ENCODE measurements around the gene CROCC2. TPM values are rescaled to one million over a fixed set of nuclear protein-coding genes. Genes with fewer than 3 reads are reported as not detected.

The CROCC2 gene
- total and polyA plus RNA-seq, 7 experiments from 2014 or later: 0.22 TPM; not detected in 6

DNA sequence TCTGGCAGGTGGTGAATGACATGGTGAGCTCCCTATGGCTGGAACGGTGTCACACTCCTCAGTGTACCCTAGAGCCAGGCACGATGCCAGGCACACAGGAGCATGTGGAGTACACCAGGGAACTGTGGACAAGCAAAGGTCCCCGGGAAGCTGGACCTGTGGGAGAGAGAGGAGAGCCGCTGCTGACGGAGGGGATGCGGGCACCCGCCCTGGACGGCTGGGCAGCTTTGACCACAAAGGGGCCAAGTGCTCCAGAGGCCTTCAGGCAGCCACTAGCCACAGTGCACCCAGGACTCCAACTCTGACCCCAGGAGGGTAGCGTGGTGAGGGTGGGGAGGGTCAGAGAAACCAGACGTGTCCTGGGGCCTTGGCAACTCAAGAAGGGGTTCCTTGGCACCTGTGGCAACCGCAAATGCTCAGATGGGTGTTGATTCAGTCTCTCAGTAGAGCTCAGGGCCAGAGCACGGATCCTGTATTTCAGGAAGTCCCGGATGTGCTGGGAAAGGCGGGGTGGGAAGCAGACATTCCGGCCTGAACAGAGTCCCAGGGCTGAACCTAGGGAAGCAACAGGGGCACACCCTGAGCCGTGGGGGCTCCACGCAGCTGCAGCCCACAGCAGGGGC lies 7.9 kb upstream of the CROCC2 start:
- Mint-ChIP-seq H3K9me3 (no peaks in the 10 kb centered on the region), H3K4me3 (no peak overlapping the region), H3K27ac (no peak overlapping the region), H3K4me1 (peaks cover 0 to 5% (median 0%) of the 10 kb centered on the region in 7 donors), H3K36me3 (no peaks in the 10 kb centered on the region), H3K27me3 (no peaks in the 10 kb centered on the region)
- ChIA-PET POLR2A (no interaction called here), CTCF (interaction anchor here (0.6 kb wide), 1 partner anchor 417 kb away, joined by 4 read pairs; no protein-coding TSS in a partner anchor)
- H3K4me3 ChIP-seq (ENCODE audit: low read length): no peak overlapping the region
- DNase-seq (no peak), ATAC-seq (no peak)
- no peaks in the 10 kb centered on the region for H3K4me1 ChIP-seq (ENCODE audit: control insufficient read depth in 2 of 2, insufficient read depth in 2 of 2, low read length in 2 of 2)
- no peaks in the 10 kb centered on the region for H3K9me3 ChIP-seq (ENCODE audit: control insufficient read depth in 2 of 3, low read length in 3 of 3)
- intact Hi-C loops (cut with micrococcal nuclease): no loop called here
- no peak overlapping the region for H3K27ac ChIP-seq (ENCODE audit: low read depth, low read length)
- no peaks in the 10 kb centered on the region for H3K27me3 ChIP-seq (ENCODE audit: control insufficient read depth in 2 of 2, insufficient read depth in 2 of 2, low read length in 2 of 2)
- no peaks in the 10 kb centered on the region for H3K36me3 ChIP-seq (ENCODE audit: control insufficient read depth in 2 of 3, insufficient read depth in 3 of 3, low read length in 3 of 3)

DNA sequence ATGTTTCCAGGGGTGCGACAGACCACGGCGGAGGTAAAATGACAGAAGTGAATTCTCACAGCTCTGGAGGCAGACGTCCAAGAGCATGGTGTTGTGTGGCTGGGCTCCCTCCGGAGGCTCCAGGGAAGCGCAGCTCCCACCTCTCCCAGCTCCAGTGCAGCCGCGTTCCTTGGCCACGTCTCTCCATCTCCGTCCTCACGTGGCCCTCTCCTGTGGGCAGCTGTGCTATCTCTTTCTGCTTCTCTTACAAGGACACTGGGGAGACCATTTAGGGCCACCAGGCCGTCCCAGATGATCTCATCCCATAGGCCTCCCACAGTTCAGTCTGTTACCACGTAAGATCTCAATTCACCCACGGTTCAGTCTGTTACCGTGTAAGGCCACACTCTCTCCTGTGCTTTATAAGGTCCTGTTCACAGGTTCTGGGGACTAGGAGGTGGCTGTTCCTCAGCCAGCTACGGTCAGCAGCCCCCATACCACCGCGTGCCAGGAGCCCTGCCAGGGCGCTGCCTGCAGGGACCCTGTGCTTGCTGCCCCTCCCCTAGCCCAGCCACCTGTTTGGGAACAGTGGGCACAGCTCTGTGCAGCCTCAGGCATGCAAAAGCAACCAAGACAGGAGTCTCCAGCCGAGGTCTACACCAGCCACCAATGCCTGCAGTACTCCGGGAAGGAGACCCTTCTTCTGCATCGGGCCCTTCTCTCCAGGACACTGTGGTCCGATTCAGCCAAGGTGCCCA lies 7.2 kb upstream of the CROCC2 start:
- Histone ChIP-seq H3K4me1 (ENCODE audit: control insufficient read depth in 2 of 2, insufficient read depth in 2 of 2, low read length in 2 of 2) (no peaks in the 10 kb centered on the region), H3K27me3 (ENCODE audit: control insufficient read depth in 2 of 2, insufficient read depth in 2 of 2, low read length in 2 of 2) (no peaks in the 10 kb centered on the region), H3K36me3 (ENCODE audit: control insufficient read depth in 2 of 3, insufficient read depth in 3 of 3, low read length in 3 of 3) (no peaks in the 10 kb centered on the region), H3K4me3 (ENCODE audit: low read length) (no peak overlapping the region), H3K9me3 (ENCODE audit: control insufficient read depth in 2 of 3, low read length in 3 of 3) (no peaks in the 10 kb centered on the region), H3K27ac (ENCODE audit: low read depth, low read length) (no peak overlapping the region)
- CTCF ChIA-PET: no interaction called here
- peak overlapping the region in 1 of 9 donors; percentile 30 for H3K27ac Mint-ChIP-seq
- DNase-seq (no peak), ATAC-seq (no peak)
- H3K36me3 Mint-ChIP-seq: no peaks in the 10 kb centered on the region
- no peaks in the 10 kb centered on the region for H3K4me1 Mint-ChIP-seq
- no peaks in the 10 kb centered on the region for H3K9me3 Mint-ChIP-seq
- intact Hi-C loops (cut with micrococcal nuclease): no loop called here
- POLR2A ChIA-PET: no interaction called here
- no peaks in the 10 kb centered on the region for H3K27me3 Mint-ChIP-seq
- H3K4me3 Mint-ChIP-seq: no peak overlapping the region

DNA sequence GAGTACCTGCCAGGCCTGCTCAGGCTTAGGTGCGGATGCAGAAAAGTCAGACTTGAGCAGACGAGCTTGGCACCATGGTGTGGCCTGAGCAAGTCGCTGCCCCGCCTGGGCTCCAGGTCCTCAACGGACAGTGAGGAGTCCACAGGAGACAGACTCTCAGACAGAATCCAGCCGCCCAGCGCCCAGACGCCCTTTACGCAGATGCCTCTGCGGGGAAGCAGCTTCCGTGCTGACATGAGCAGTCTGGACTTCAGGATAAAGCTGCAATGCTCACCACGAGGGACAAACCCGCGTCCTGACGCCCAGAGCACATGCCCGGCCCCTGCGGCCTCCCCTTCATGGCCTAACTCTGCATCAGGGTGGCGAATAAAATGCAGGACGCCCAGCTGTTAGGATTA lies 6.7 kb upstream of the CROCC2 start:
- Histone ChIP-seq H3K4me1 (ENCODE audit: control insufficient read depth in 2 of 2, insufficient read depth in 2 of 2, low read length in 2 of 2) (no peaks in the 10 kb centered on the region), H3K27me3 (ENCODE audit: control insufficient read depth in 2 of 2, insufficient read depth in 2 of 2, low read length in 2 of 2) (no peaks in the 10 kb centered on the region), H3K4me3 (ENCODE audit: low read length) (no peak overlapping the region), H3K27ac (ENCODE audit: low read depth, low read length) (no peak overlapping the region), H3K9me3 (ENCODE audit: control insufficient read depth in 2 of 3, low read length in 3 of 3) (no peaks in the 10 kb centered on the region), H3K36me3 (ENCODE audit: control insufficient read depth in 2 of 3, insufficient read depth in 3 of 3, low read length in 3 of 3) (no peaks in the 10 kb centered on the region)
- no peaks in the 10 kb centered on the region for H3K27me3 Mint-ChIP-seq
- no peaks in the 10 kb centered on the region for H3K4me1 Mint-ChIP-seq
- intact Hi-C loops (cut with micrococcal nuclease): no loop called here
- ATAC-seq (no peak), DNase-seq (no peak)
- CTCF ChIA-PET: no interaction called here
- no peaks in the 10 kb centered on the region for H3K36me3 Mint-ChIP-seq
- H3K4me3 Mint-ChIP-seq: no peak overlapping the region
- POLR2A ChIA-PET: no interaction called here
- no peak overlapping the region for H3K27ac Mint-ChIP-seq
- no peaks in the 10 kb centered on the region for H3K9me3 Mint-ChIP-seq

DNA sequence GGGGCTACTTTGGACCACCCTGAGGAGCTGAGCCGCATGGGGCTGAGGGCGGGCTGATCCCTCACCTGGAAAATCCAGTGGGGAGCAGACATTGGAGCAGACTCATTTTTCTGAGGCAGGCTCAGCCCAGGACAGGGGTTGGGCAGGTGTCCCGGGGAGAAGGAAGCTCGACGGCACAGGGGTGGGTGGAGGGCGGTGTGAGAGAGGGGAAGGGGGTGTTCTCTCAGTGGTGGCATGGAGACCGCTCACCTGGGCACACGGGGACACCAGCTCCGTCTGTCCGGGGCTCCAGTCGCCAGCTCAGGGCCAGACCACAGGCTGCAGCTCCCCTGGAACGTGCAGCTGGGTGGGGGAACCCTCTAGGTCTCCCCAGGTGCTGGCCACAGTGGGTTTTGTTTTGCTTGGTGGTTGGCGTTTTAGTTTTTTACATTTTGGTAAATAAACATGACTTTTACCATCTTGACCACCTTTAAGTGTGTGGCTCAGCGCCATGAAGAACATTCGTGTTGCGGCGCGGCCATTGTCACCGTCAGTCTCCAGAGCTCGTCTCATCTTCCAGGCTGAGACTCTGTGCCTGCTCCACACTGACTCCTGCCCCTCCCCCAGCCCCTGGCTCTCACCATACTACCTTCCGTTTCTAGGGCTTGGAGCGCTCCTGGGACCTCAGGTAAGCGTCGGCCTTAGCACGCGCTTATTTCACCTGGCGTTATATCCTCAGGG lies 5.8 kb upstream of the CROCC2 start:
- Mint-ChIP-seq H3K4me1 (no peaks in the 10 kb centered on the region), H3K4me3 (no peak overlapping the region), H3K27me3 (no peaks in the 10 kb centered on the region), H3K9me3 (no peaks in the 10 kb centered on the region), H3K36me3 (no peaks in the 10 kb centered on the region), H3K27ac (no peak overlapping the region)
- Histone ChIP-seq H3K4me3 (ENCODE audit: low read length) (no peak overlapping the region), H3K9me3 (ENCODE audit: control insufficient read depth in 2 of 3, low read length in 3 of 3) (no peaks in the 10 kb centered on the region), H3K27me3 (ENCODE audit: control insufficient read depth in 2 of 2, insufficient read depth in 2 of 2, low read length in 2 of 2) (no peaks in the 10 kb centered on the region), H3K4me1 (ENCODE audit: control insufficient read depth in 2 of 2, insufficient read depth in 2 of 2, low read length in 2 of 2) (no peaks in the 10 kb centered on the region), H3K27ac (ENCODE audit: low read depth, low read length) (no peak overlapping the region), H3K36me3 (ENCODE audit: control insufficient read depth in 2 of 3, insufficient read depth in 3 of 3, low read length in 3 of 3) (no peaks in the 10 kb centered on the region)
- intact Hi-C loops (cut with micrococcal nuclease): no loop called here
- ATAC-seq (no peak), DNase-seq (no peak)
- ChIA-PET CTCF (no interaction called here), POLR2A (no interaction called here)

DNA sequence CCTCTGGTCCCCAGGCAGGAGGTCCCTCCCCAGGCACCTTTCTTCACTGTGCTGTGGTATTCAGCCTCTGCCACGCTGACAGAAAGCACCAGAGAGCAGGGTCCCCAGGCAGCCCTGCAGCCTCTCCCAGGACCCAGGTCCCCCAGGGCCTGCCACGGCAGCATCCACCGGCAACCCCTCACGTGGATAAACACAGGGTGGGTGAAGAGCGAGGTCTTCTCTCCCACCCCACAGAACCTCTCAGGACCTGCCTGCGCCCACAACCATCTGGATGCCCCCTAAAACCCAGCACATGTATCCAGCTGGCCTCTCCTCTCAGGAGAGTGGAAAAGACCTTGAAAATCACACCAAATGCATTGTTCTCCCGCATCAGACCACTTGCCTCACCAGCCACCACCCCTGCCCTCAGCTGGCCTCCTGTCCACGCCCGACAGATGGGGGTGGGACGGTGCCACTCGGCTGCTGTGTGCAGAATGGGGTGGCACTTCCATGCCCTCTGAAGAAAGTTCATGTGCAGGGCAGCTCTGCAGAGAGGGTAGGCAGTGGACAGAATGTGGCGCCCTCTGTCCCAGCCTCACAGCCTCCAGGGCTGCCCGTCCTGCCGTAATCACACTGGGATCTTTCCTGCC lies 4.0 kb upstream of the CROCC2 start:
- Mint-ChIP-seq H3K9me3 (no peaks in the 10 kb centered on the region), H3K27me3 (no peaks in the 10 kb centered on the region), H3K27ac (no peak overlapping the region), H3K36me3 (no peaks in the 10 kb centered on the region), H3K4me3 (no peak overlapping the region), H3K4me1 (no peaks in the 10 kb centered on the region)
- intact Hi-C loops (cut with micrococcal nuclease): no loop called here
- H3K4me1 ChIP-seq (ENCODE audit: control insufficient read depth in 2 of 2, insufficient read depth in 2 of 2, low read length in 2 of 2): no peaks in the 10 kb centered on the region
- POLR2A ChIA-PET: no interaction called here
- H3K27ac ChIP-seq (ENCODE audit: low read depth, low read length): no peak overlapping the region
- H3K4me3 ChIP-seq (ENCODE audit: low read length): no peak overlapping the region
- CTCF ChIA-PET: no interaction called here
- DNase-seq (no peak), ATAC-seq (no peak)
- no peaks in the 10 kb centered on the region for H3K9me3 ChIP-seq (ENCODE audit: control insufficient read depth in 2 of 3, low read length in 3 of 3)
- no peaks in the 10 kb centered on the region for H3K27me3 ChIP-seq (ENCODE audit: control insufficient read depth in 2 of 2, insufficient read depth in 2 of 2, low read length in 2 of 2)
- no peaks in the 10 kb centered on the region for H3K36me3 ChIP-seq (ENCODE audit: control insufficient read depth in 2 of 3, insufficient read depth in 3 of 3, low read length in 3 of 3)

DNA sequence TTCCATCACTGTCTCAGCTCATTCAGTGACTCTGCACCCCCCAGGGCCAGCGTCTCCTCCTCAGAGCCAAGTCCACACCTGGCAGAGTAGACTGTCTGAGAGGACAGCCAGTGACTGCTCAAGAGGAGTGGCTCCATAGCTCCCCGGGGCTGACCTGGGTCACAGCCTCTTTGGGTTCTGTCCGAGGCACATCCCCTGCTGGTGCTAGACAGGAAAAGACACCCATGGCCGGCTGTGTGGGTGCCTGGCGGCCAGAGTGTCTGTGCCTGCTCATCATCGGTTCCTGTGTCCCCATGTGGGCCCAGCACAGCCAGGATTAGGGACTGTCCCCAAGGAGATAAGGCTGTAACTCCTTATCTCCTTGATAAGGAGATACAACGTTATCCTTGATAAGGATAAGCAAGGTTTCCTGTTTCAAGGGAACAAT lies 3.5 kb upstream of the CROCC2 start:
- POLR2A ChIA-PET: no interaction called here
- Histone ChIP-seq H3K4me3 (ENCODE audit: low read length) (no peak overlapping the region), H3K9me3 (ENCODE audit: control insufficient read depth in 2 of 3, low read length in 3 of 3) (no peaks in the 10 kb centered on the region), H3K27me3 (ENCODE audit: control insufficient read depth in 2 of 2, insufficient read depth in 2 of 2, low read length in 2 of 2) (no peaks in the 10 kb centered on the region), H3K4me1 (ENCODE audit: control insufficient read depth in 2 of 2, insufficient read depth in 2 of 2, low read length in 2 of 2) (no peaks in the 10 kb centered on the region), H3K27ac (ENCODE audit: low read depth, low read length) (no peak overlapping the region), H3K36me3 (ENCODE audit: control insufficient read depth in 2 of 3, insufficient read depth in 3 of 3, low read length in 3 of 3) (no peaks in the 10 kb centered on the region)
- H3K27me3 Mint-ChIP-seq: no peaks in the 10 kb centered on the region
- ATAC-seq: no peak
- no peak overlapping the region for H3K4me3 Mint-ChIP-seq
- no peak for DNase-seq
- H3K36me3 Mint-ChIP-seq: no peaks in the 10 kb centered on the region
- no peaks in the 10 kb centered on the region for H3K9me3 Mint-ChIP-seq
- no peak overlapping the region for H3K27ac Mint-ChIP-seq
- CTCF ChIA-PET: no interaction called here
- intact Hi-C loops (cut with micrococcal nuclease): no loop called here
- H3K4me1 Mint-ChIP-seq: no peaks in the 10 kb centered on the region

Data from naive thymus-derived CD4-positive, alpha-beta T cell (primary cell).